Measurements from ENCODE around the gene FSTL4. TPM values are rescaled to one million over a fixed set of nuclear protein-coding genes. Genes with fewer than 3 reads are reported as not detected.

Gene FSTL4
- polyA plus RNA-seq, 1 donor from 2014 or later = 0.57 TPM

- Histone ChIP-seq H3K36me3 (ENCODE audit: insufficient read depth, low read length) (no peaks in the 10 kb centered on the region), H3K27me3 (ENCODE audit: insufficient read depth, low read depth, low read length) (no peaks in the 10 kb centered on the region), H3K9ac (ENCODE audit: low read length) (peak overlapping the region; percentile 37), H3K9me2 (ENCODE audit: insufficient read depth, low read length) (no peaks in the 10 kb centered on the region), H3K4me2 (ENCODE audit: low read length) (peak overlapping the region; percentile 40), H4K20me1 (ENCODE audit: insufficient read depth) (no peaks in the 10 kb centered on the region), H3K27ac (ENCODE audit: low read length) (peak overlapping the region; percentile 76), H3F3A (ENCODE audit: insufficient read depth, low read length, poor library complexity, severe bottlenecking) (no peaks in the 10 kb centered on the region), H3K4me3 (ENCODE audit: low read length) (peak overlapping the region; percentile 40), H3K79me2 (replicated peaks; ENCODE audit: insufficient read depth, low read length) (no peaks in the 10 kb centered on the region), H3K9me3 (ENCODE audit: low read length) (no peaks in the 10 kb centered on the region), H2AFZ (ENCODE audit: low read depth, low read length) (no peak overlapping the region)
- TF ChIP-seq CTCF (IDR thresholded peaks at IDR 0.05; ENCODE audit: poor library complexity, severe bottlenecking) (peak; percentile 9), SMC3 (conservative IDR thresholded peaks at IDR 0.05; ENCODE audit: poor library complexity) (peak; percentile 48), POLR2AphosphoS5 (IDR thresholded peaks at IDR 0.05) (peak; percentile 69), TAF1 (IDR thresholded peaks at IDR 0.05; ENCODE audit: low read depth) (no peak), REST (IDR thresholded peaks at IDR 0.05; ENCODE audit: borderline replicate concordance) (peak; percentile 92), RAD21 (conservative IDR thresholded peaks at IDR 0.05) (peak; percentile 45), EP300 (conservative IDR thresholded peaks at IDR 0.05; ENCODE audit: poor library complexity, severe bottlenecking) (peak; percentile 86), EZH2 (IDR thresholded peaks at IDR 0.05; ENCODE audit: borderline replicate concordance, insufficient read depth, low read length, poor library complexity, severe bottlenecking) (no peak)
Measured at GRCh38 chr5:133222979-133223378, 389.4 kb downstream of the FSTL4 start.

- TF ChIP-seq CTCF (IDR thresholded peaks at IDR 0.05; ENCODE audit: poor library complexity, severe bottlenecking) (no peak), REST (IDR thresholded peaks at IDR 0.05; ENCODE audit: borderline replicate concordance) (no peak), RAD21 (conservative IDR thresholded peaks at IDR 0.05) (no peak), TAF1 (IDR thresholded peaks at IDR 0.05; ENCODE audit: low read depth) (no peak), EP300 (conservative IDR thresholded peaks at IDR 0.05; ENCODE audit: poor library complexity, severe bottlenecking) (no peak), SMC3 (conservative IDR thresholded peaks at IDR 0.05; ENCODE audit: poor library complexity) (no peak), POLR2AphosphoS5 (IDR thresholded peaks at IDR 0.05) (no peak), EZH2 (IDR thresholded peaks at IDR 0.05; ENCODE audit: borderline replicate concordance, insufficient read depth, low read length, poor library complexity, severe bottlenecking) (no peak), MXI1 (conservative IDR thresholded peaks at IDR 0.05; ENCODE audit: poor library complexity, severe bottlenecking) (no peak)
- no peak overlapping the region for H2AFZ ChIP-seq (ENCODE audit: low read depth, low read length)
- no peaks in the 10 kb centered on the region for H3F3A ChIP-seq (ENCODE audit: insufficient read depth, low read length, poor library complexity, severe bottlenecking)
- no peaks in the 10 kb centered on the region for H3K36me3 ChIP-seq (ENCODE audit: insufficient read depth, low read length)
- H3K9me3 ChIP-seq (ENCODE audit: low read length) = no peaks in the 10 kb centered on the region
- H3K9ac ChIP-seq (ENCODE audit: low read length) = peak overlapping the region; percentile 37
- H3K4me2 ChIP-seq (ENCODE audit: low read length) = peak overlapping the region; percentile 40
- H3K27ac ChIP-seq (ENCODE audit: low read length) = peak overlapping the region; percentile 76
- H3K27me3 ChIP-seq (ENCODE audit: insufficient read depth, low read depth, low read length) = no peaks in the 10 kb centered on the region
- peak overlapping the region; percentile 40 for H3K4me3 ChIP-seq (ENCODE audit: low read length)
- H4K20me1 ChIP-seq (ENCODE audit: insufficient read depth) = no peaks in the 10 kb centered on the region
- H3K9me2 ChIP-seq (ENCODE audit: insufficient read depth, low read length) = no peaks in the 10 kb centered on the region
- no peaks in the 10 kb centered on the region for H3K79me2 ChIP-seq (replicated peaks; ENCODE audit: insufficient read depth, low read length)
Measured at GRCh38 chr5:133222521-133222920, 389.8 kb downstream of the FSTL4 start.

All from neural cell (in vitro differentiated cells).